Chondrocyte (in vitro differentiated cells): Measurements from ENCODE around the gene ZCCHC24. TPM values are rescaled to one million over a fixed set of nuclear protein-coding genes. Genes with fewer than 3 reads are reported as not detected.

Experiments used
- DNase-seq: peaks from one replicate; pipeline ENCODE4 v3.0.0; 2021; ENCODE audit warnings: mixed read lengths, low spot score
- H3K27ac Mint-ChIP-seq: one replicate; pipeline ENCODE4 v1.8.0; 2021; ENCODE audit warnings: mild to moderate bottlenecking, moderate library complexity, mixed read lengths; ENCODE audit not compliant: unreplicated experiment
- H3K27me3 Mint-ChIP-seq: 2 replicates; pipeline ENCODE4 v1.8.0; 2021; ENCODE audit warnings: low read depth, mixed read lengths
- H3K36me3 Mint-ChIP-seq: 2 replicates; pipeline ENCODE4 v1.8.0; 2021; ENCODE audit warnings: low read depth, mixed read lengths
- H3K4me1 Mint-ChIP-seq: 2 replicates; pipeline ENCODE4 v1.8.0; 2021; ENCODE audit warnings: low read depth, mild to moderate bottlenecking, mixed read lengths
- H3K4me3 Mint-ChIP-seq: one replicate; pipeline ENCODE4 v1.8.0; 2021; ENCODE audit warnings: mild to moderate bottlenecking, moderate library complexity, mixed read lengths; ENCODE audit not compliant: unreplicated experiment
- H3K9me3 Mint-ChIP-seq: 2 replicates; pipeline ENCODE4 v1.8.0; 2021; ENCODE audit warnings: low read depth, mixed read lengths
- total RNA-seq: library from RNA; stranded (reverse); gene quantifications from 3 replicates; pipeline ENCODE4 v1.2.1, GENCODE V29; 2021
- TF ChIP-seq, protein P1 (sequence below): fragments of 200-600 bp; sonication (generic); IDR thresholded peaks from 2 replicates; pipeline ENCODE4 v1.5.0; 2021; ENCODE audit warnings: antibody characterized with exemption, mild to moderate bottlenecking, moderate library complexity

The ZCCHC24 gene
- total RNA-seq, 1 donor from 2014 or later, result 45.1 TPM

DNA sequence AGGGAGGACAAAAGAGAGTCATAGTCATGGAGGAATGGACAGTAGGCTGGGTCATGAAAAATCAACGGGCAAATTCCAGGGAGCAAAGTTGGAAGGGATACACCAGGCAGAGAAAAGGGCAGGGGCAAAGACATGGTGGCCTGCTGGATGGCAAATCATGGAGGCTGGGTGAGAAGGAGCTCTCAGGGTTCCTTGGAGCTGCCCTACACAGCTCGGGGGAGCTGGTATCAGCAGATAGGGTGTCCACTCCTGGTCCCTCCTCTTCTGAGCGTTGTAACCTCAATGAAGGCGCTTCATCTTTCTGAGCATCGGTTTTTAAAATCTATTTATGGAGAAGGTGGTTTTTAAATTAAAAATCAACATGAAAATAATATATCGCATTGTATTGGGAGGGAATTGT is 39.1 kb upstream of the ZCCHC24 start:
- peaks cover 30% of the 10 kb centered on the region for H3K4me1 Mint-ChIP-seq
- H3K36me3 Mint-ChIP-seq, result no peaks in the 10 kb centered on the region
- no peaks in the 10 kb centered on the region for H3K27me3 Mint-ChIP-seq

DNA sequence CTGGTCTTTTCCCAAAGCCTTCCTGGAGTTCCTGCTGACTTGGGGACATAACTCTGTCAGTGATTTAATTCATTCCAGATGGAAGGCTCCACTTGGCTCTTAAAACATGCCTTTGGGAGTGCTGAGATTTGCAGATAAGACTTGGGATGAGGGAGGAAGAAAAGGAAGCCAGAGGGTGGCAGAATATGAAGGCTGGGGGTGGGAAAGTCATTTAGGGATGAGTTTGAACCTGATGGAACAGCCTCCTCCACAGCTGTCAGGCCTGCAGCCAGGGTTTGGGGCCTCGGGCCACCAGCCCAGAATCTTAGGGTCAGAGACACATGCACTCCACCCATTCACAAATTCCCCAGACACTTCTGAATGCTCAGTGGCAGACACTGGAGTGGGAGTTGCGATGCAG is 38.5 kb upstream of the ZCCHC24 start:
- no peaks in the 10 kb centered on the region for H3K9me3 Mint-ChIP-seq
- H3K36me3 Mint-ChIP-seq, result no peaks in the 10 kb centered on the region
- peaks cover 25% of the 10 kb centered on the region for H3K4me1 Mint-ChIP-seq
- H3K27me3 Mint-ChIP-seq, result no peaks in the 10 kb centered on the region
- no peak overlapping the region for H3K27ac Mint-ChIP-seq
- TF ChIP-seq, protein P1, sequence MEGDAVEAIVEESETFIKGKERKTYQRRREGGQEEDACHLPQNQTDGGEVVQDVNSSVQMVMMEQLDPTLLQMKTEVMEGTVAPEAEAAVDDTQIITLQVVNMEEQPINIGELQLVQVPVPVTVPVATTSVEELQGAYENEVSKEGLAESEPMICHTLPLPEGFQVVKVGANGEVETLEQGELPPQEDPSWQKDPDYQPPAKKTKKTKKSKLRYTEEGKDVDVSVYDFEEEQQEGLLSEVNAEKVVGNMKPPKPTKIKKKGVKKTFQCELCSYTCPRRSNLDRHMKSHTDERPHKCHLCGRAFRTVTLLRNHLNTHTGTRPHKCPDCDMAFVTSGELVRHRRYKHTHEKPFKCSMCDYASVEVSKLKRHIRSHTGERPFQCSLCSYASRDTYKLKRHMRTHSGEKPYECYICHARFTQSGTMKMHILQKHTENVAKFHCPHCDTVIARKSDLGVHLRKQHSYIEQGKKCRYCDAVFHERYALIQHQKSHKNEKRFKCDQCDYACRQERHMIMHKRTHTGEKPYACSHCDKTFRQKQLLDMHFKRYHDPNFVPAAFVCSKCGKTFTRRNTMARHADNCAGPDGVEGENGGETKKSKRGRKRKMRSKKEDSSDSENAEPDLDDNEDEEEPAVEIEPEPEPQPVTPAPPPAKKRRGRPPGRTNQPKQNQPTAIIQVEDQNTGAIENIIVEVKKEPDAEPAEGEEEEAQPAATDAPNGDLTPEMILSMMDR, result no peak
- DNase-seq, result no peak
- no peak overlapping the region for H3K4me3 Mint-ChIP-seq

More for the DNA sequence above, 39.1 kb upstream of the ZCCHC24 start:
- TF ChIP-seq, protein P1, result no peak
- no peaks in the 10 kb centered on the region for H3K9me3 Mint-ChIP-seq
- no peak overlapping the region for H3K4me3 Mint-ChIP-seq
- no peak for DNase-seq
- H3K27ac Mint-ChIP-seq, result no peak overlapping the region

DNA sequence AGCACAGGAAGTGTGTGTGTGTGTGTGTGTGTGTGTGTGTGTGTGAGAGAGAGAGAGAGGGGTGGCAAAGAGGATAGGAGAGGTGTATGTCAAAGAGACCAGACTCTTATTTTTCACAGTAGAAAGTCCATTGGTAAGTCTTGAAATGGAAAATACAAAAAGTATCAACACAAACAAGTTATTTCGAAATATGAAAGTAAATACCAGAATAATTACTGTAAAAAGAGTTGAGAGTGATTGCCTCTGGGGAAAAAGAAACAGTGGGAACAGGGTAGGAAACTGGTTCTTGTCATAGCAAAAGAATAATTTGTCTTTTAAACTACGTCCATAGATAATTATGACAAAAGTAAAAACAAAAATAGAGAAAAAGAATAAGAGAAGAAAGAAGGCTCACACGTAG is 37.9 kb upstream of the ZCCHC24 start:
- no peaks in the 10 kb centered on the region for H3K9me3 Mint-ChIP-seq
- peaks cover 19% of the 10 kb centered on the region for H3K4me1 Mint-ChIP-seq
- DNase-seq, result no peak
- H3K27me3 Mint-ChIP-seq, result no peaks in the 10 kb centered on the region
- H3K4me3 Mint-ChIP-seq, result no peak overlapping the region
- TF ChIP-seq, protein P1, result no peak
- no peak overlapping the region for H3K27ac Mint-ChIP-seq
- H3K36me3 Mint-ChIP-seq, result no peaks in the 10 kb centered on the region

DNA sequence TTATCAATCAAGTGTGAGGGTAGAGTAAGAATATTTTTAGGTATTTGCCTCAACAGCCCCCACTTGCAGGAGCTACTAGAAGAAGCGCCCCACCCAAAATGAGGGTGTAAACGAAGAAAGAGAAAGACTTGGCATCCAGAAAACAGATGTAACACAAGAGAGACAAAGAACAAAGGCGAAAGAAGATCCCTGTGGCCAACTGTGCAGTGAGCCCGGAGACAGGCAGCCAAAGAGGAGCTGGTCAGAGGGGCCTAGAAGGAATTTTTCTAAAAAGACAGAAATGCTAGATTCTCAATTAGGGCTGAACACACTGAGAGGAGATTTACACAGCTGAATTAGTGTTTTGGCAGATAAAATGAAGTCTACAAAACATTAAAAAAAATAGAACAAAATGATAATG is 37.3 kb upstream of the ZCCHC24 start:
- H3K27me3 Mint-ChIP-seq, result no peaks in the 10 kb centered on the region
- peaks cover 13% of the 10 kb centered on the region for H3K4me1 Mint-ChIP-seq
- no peaks in the 10 kb centered on the region for H3K36me3 Mint-ChIP-seq
- DNase-seq, result no peak
- no peak overlapping the region for H3K4me3 Mint-ChIP-seq
- TF ChIP-seq, protein P1, result no peak
- no peak overlapping the region for H3K27ac Mint-ChIP-seq
- no peaks in the 10 kb centered on the region for H3K9me3 Mint-ChIP-seq

DNA sequence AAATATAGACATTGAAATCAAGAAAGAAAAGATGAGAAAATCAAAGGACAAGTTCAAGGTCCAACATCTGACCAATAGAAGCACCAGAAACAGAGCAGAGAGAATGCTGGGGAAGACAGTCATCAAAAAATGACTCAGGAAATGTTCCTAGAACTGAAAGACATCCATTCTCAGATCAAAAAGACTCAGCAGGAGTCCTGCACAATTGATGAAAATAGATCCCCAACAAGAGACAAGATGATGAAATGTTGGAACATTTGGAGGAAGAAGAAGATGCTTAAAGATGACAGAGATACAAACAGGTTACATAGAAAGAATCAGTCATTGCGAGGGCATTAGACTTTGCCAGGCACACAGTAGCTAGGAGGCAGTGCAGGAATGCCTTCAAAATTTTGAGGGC is 36.9 kb upstream of the ZCCHC24 start:
- Mint-ChIP-seq H3K27me3 (peaks cover 4% of the 10 kb centered on the region), H3K36me3 (no peaks in the 10 kb centered on the region), H3K4me3 (no peak overlapping the region), H3K9me3 (no peaks in the 10 kb centered on the region), H3K27ac (no peak overlapping the region), H3K4me1 (peaks cover 9% of the 10 kb centered on the region)
- DNase-seq, result no peak
- TF ChIP-seq, protein P1, result no peak
